Esophagus squamous epithelium (tissue), 4 donors: ENCODE results near the gene PCSK6.

Experiments used
- CTCF ChIP-seq, 6 experiments: fragments of 450-650 bp in 4 of 6; fragments of 200-600 bp in 2 of 6; sonication (generic) in 2 of 6; IDR thresholded peaks; one replicate each; pipeline ENCODE4 v1.5.1; 2016 to 2019; ENCODE audit warnings: antibody characterized with exemption in 6 of 6, mild to moderate bottlenecking in 4 of 6, moderate library complexity in 4 of 6
- POLR2A ChIP-seq, 4 donors: fragments of 450-650 bp; IDR thresholded peaks; one replicate each; pipeline ENCODE4 v1.6.1; 2017; ENCODE audit warnings: antibody characterized with exemption in 4 of 4, mild to moderate bottlenecking in 4 of 4, moderate library complexity in 3 of 4

- TF ChIP-seq CTCF (IDR thresholded peaks at IDR 0.05): no peak
- no peak for TF ChIP-seq POLR2A (IDR thresholded peaks at IDR 0.05)
Observed at GRCh38 chr15:101404245-101404644, 85.3 kb downstream of the PCSK6 start.
